GM12872 (cell line): ENCODE results near the gene ZNF286A.

Experiments
- CTCF ChIP-seq: IDR thresholded peaks from 3 replicates; pipeline ENCODE4 v1.5.1; 2011; ENCODE audit warnings: low read depth, mild to moderate bottlenecking, low read length, moderate library complexity; ENCODE audit not compliant: insufficient read depth

Gene ZNF286A

GRCh38 chr17:15658296-15658695 is 41.3 kb upstream of the ZNF286A start:
- TF ChIP-seq CTCF: no peak

DNA sequence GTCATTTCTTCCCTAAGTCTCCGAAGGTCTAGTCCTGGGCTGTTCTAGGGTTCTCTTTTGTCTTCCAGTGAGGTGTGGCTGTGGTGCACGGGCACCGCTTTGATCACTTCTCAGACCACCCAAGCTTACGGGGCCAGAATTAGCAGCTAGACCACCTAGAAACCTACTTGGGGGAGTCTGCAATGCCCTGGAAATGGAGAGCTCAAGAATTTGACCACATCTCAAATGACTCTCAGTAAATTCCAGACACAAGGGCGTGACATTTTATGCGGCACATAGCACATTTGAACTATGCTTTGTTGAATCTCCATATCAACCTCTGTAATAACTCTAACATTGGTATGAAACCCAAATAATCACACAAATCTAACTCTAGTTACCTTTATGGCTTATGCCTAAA is 40.3 kb upstream of the ZNF286A start:
- no peak for TF ChIP-seq CTCF

DNA sequence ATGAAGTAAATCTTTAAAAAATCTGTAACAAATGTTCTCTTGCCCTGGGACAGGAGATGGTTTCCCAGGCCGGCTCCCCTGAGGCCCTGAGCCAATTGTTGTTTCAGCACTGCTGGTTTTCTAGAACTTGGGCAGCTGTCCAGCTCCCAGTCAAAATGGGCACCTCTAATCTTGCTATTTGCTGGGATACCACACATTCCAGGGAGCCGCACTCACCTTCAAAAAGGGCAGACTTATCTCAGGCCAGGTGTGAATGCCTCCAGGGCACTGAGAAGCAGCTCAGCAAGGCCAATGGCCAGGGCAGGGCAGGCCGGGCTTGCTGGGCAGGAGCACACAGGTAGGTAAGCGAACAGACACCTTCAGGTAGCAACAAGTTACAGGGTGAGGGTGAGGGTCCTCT is 39.9 kb upstream of the ZNF286A start:
- no peak for TF ChIP-seq CTCF

DNA sequence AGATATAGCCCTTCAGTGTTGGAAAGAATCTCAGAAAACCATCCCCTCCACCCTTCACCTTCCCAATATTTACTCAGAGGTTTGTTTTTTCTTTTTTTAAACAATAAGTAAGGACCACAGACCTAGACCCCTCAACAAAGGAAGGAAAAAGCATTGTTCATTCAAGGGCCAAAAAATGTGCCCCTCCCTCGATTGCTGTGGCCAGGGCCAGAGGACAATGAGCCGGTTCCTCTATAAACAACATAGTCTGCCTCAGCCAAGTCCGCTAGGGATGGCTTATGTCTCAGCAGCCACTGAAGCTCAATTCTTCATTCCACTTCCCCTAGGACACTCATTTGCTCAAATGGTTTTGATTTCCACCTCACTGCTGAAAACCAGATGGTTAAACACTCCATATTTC is 39.5 kb upstream of the ZNF286A start:
- TF ChIP-seq CTCF: no peak

DNA sequence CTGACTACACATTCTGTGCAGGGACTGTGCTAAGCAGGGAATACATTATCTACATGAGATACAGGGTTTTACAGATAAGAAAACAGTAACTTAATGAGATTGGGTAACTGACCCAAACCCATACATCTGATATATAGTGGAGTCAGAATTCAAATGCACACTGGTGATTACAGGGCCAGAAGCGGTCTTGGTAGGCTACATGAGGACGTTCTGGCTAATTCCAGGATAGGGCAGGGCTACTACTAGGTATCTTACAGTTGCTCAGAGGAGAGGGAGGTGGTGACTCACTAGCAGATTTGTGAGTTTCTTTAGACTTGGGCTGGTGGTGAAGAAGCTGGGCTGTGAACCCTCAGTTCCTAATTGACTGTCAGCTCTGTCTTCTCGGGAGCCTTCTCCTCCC is 36.9 kb upstream of the ZNF286A start:
- TF ChIP-seq CTCF: no peak

- no peak for TF ChIP-seq CTCF
Observed at GRCh38 chr17:15663176-15663575, 36.4 kb upstream of the ZNF286A start.

- TF ChIP-seq CTCF: no peak
Observed at GRCh38 chr17:15663691-15664090, 35.9 kb upstream of the ZNF286A start.

GRCh38 chr17:15683135-15683534 is 16.4 kb upstream of the ZNF286A start:
- TF ChIP-seq CTCF: 0 out of 3 replicates have a peak, but pooled peaks have one; percentile 7
